ENCODE measurements around the gene SERPING1. TPM values are rescaled to one million over a fixed set of nuclear protein-coding genes. Genes with fewer than 3 reads are reported as not detected.
"Not testable (repeated sequence)": the region's sequence is repeated elsewhere in the genome, so short reads cannot be mapped to it uniquely, and the experiment has no call there.

Gene SERPING1
- total RNA-seq, 1 donor: 31.5 TPM

DNA sequence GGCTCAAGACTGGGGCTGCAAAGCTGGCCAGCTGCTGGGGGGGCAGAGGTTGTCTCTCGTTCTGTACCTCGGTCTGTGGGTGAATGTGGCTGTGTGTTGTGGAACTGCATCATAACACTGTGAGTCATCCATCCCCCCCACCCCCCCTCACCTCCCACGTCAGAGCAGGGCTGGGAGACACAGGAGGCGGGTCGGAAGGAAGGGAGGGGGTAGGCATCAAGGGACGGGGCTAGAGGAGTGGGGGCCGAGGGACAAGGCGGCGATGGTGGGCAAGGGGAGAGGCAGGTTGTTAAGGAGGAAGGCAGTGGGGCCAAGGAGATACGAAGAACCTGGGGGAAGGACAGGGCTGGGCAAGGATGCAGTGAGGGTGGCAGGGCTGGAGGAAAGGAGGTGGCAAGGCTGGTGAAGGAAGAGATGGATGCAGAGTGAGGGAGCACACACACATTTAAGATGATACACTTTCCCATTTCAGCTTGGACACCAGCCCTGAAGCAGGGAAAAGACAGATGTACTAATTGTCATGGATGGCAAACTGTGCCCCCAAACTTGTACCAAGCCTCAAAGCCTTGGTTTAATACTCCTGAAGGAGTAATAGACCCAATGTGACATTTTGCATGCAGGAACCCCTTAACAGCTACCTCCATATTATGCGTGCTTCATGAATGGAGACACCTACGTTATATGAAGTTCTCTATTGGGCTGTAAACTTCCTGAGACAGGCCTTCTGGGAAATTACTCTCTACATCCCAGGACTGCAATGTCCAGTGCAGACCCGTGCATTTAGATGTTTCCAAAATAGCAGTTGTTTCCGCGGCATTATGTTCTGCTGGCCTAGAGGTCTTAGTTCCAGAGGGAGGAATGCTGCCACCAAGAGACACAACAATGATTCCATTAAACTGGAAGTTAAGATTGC is 52.6 kb downstream of the SERPING1 start, which contains the start of gene YPEL4:
Gene YPEL4 (minus strand): TSS at position 87 of the 913 bp plus-strand sequence. CDS start 2,805 bp downstream, outside the sequence.
- peak; percentile 95 for DNase-seq (ENCODE audit: insufficient read length, low spot score, missing footprints)
- no peak within 1 kb of the TSS for H2AFZ ChIP-seq (ENCODE audit: low read length)
- H3K9me3 ChIP-seq (ENCODE audit: low read depth, low read length): no peaks in the 10 kb centered on the region
- TF ChIP-seq, protein P1, sequence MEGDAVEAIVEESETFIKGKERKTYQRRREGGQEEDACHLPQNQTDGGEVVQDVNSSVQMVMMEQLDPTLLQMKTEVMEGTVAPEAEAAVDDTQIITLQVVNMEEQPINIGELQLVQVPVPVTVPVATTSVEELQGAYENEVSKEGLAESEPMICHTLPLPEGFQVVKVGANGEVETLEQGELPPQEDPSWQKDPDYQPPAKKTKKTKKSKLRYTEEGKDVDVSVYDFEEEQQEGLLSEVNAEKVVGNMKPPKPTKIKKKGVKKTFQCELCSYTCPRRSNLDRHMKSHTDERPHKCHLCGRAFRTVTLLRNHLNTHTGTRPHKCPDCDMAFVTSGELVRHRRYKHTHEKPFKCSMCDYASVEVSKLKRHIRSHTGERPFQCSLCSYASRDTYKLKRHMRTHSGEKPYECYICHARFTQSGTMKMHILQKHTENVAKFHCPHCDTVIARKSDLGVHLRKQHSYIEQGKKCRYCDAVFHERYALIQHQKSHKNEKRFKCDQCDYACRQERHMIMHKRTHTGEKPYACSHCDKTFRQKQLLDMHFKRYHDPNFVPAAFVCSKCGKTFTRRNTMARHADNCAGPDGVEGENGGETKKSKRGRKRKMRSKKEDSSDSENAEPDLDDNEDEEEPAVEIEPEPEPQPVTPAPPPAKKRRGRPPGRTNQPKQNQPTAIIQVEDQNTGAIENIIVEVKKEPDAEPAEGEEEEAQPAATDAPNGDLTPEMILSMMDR (IDR thresholded peaks at IDR 0.05; ENCODE audit: extremely low read depth, low read depth, low read length): no peak
- peaks cover 36% of the 10 kb centered on the region for H3K27me3 ChIP-seq (ENCODE audit: insufficient read depth, low read length)
- no peaks in the 10 kb centered on the region for H3K36me3 ChIP-seq (ENCODE audit: insufficient read depth, low read length)
- no peaks in the 10 kb centered on the region for H3K79me2 ChIP-seq (ENCODE audit: insufficient read depth, low read length)
- peak within 1 kb of the TSS; percentile 70 for H3K4me3 ChIP-seq (ENCODE audit: insufficient read depth, low read length)
- H3K4me2 ChIP-seq (ENCODE audit: insufficient read depth, low read length): peak within 1 kb of the TSS; percentile 84
- H4K20me1 ChIP-seq (ENCODE audit: insufficient read depth, low read length): peaks cover 37% of the 10 kb centered on the region
- peaks cover 48% of the 10 kb centered on the region for H3K4me1 ChIP-seq (ENCODE audit: insufficient read depth, low read length)
- H3K27ac ChIP-seq (ENCODE audit: low read depth, low read length): no peak within 1 kb of the TSS

- TF ChIP-seq, protein P1 (IDR thresholded peaks at IDR 0.05; ENCODE audit: extremely low read depth, low read depth, low read length): no peak
- H3K4me3 ChIP-seq (ENCODE audit: insufficient read depth, low read length): no peak overlapping the region
- no peaks in the 10 kb centered on the region for H3K79me2 ChIP-seq (ENCODE audit: insufficient read depth, low read length)
- no peaks in the 10 kb centered on the region for H3K36me3 ChIP-seq (ENCODE audit: insufficient read depth, low read length)
- H4K20me1 ChIP-seq (ENCODE audit: insufficient read depth, low read length): peaks cover 31% of the 10 kb centered on the region
- H3K4me2 ChIP-seq (ENCODE audit: insufficient read depth, low read length): no peak overlapping the region
- no peak overlapping the region for H2AFZ ChIP-seq (ENCODE audit: low read length)
- peaks cover 43% of the 10 kb centered on the region for H3K4me1 ChIP-seq (ENCODE audit: insufficient read depth, low read length)
- H3K9me3 ChIP-seq (ENCODE audit: low read depth, low read length): no peaks in the 10 kb centered on the region
- DNase-seq (ENCODE audit: insufficient read length, low spot score, missing footprints): no peak
- H3K27ac ChIP-seq (ENCODE audit: low read depth, low read length): no peak overlapping the region
- peaks cover 33% of the 10 kb centered on the region for H3K27me3 ChIP-seq (ENCODE audit: insufficient read depth, low read length)
Observed at GRCh38 chr11:57650739-57651090, 53.2 kb downstream of the SERPING1 start.

GRCh38 chr11:57651408-57651807 is 53.9 kb downstream of the SERPING1 start:
- Histone ChIP-seq H3K27ac (ENCODE audit: low read depth, low read length) (no peak overlapping the region), H3K4me1 (ENCODE audit: insufficient read depth, low read length) (peaks cover 43% of the 10 kb centered on the region), H4K20me1 (ENCODE audit: insufficient read depth, low read length) (peaks cover 24% of the 10 kb centered on the region), H3K4me3 (ENCODE audit: insufficient read depth, low read length) (no peak overlapping the region), H3K27me3 (ENCODE audit: insufficient read depth, low read length) (peaks cover 26% of the 10 kb centered on the region), H3K79me2 (ENCODE audit: insufficient read depth, low read length) (no peaks in the 10 kb centered on the region), H2AFZ (ENCODE audit: low read length) (no peak overlapping the region), H3K4me2 (ENCODE audit: insufficient read depth, low read length) (no peak overlapping the region), H3K9me3 (ENCODE audit: low read depth, low read length) (no peaks in the 10 kb centered on the region), H3K36me3 (ENCODE audit: insufficient read depth, low read length) (no peaks in the 10 kb centered on the region)
- TF ChIP-seq, protein P1 (IDR thresholded peaks at IDR 0.05; ENCODE audit: extremely low read depth, low read depth, low read length): no peak
- no peak for DNase-seq (ENCODE audit: insufficient read length, low spot score, missing footprints)

GRCh38 chr11:57652230-57652629 is 54.7 kb downstream of the SERPING1 start:
- Histone ChIP-seq H3K4me2 (ENCODE audit: insufficient read depth, low read length) (peak overlapping the region; percentile 68), H3K27me3 (ENCODE audit: insufficient read depth, low read length) (peaks cover 18% of the 10 kb centered on the region), H4K20me1 (ENCODE audit: insufficient read depth, low read length) (peaks cover 16% of the 10 kb centered on the region), H3K4me1 (ENCODE audit: insufficient read depth, low read length) (peaks cover 42% of the 10 kb centered on the region)
- not testable (repeated sequence) for H3K4me3 ChIP-seq (ENCODE audit: insufficient read depth, low read length); H3K9me3 ChIP-seq (ENCODE audit: low read depth, low read length); H3K79me2 ChIP-seq (ENCODE audit: insufficient read depth, low read length); DNase-seq (ENCODE audit: insufficient read length, low spot score, missing footprints); H2AFZ ChIP-seq (ENCODE audit: low read length); H3K36me3 ChIP-seq (ENCODE audit: insufficient read depth, low read length); H3K27ac ChIP-seq (ENCODE audit: low read depth, low read length)
